Measurements from ENCODE around the gene PRDX6. TPM values are rescaled to one million over a fixed set of nuclear protein-coding genes. Genes with fewer than 3 reads are reported as not detected.

PRDX6 gene
- total and polyA plus RNA-seq, 2 donors (not counting 1 experiment from before 2014, with no cell fraction given), result 51.6 to 85.2 TPM

GRCh38 chr1:173431304-173432045, 45.7 kb upstream of the PRDX6 start:
- H3K27me3 Mint-ChIP-seq, result no peaks in the 10 kb centered on the region
- H3K79me2 ChIP-seq (ENCODE audit: control insufficient read depth, insufficient read depth, low read length), result no peaks in the 10 kb centered on the region
- CTCF ChIA-PET, result interaction anchor here (0.7 to 4.7 kb wide), 19 partner anchors 8 to 831 kb away, joined by 3 to 73 read pairs (median 8); partner anchors contain the start of genes CENPL, DARS2, KLHL20 and PRDX6
- H4K20me1 ChIP-seq (ENCODE audit: control insufficient read depth, insufficient read depth, low read length, poor library complexity, severe bottlenecking), result no peaks in the 10 kb centered on the region
- no peaks in the 10 kb centered on the region for H3K9me3 Mint-ChIP-seq (ENCODE audit: insufficient read depth)
- H3K4me3 ChIP-seq (ENCODE audit: control extremely low read depth in 1 of 5, extremely low read depth in 1 of 5, insufficient read depth in 1 of 5, low read depth in 2 of 5, low read length in 4 of 5), result no peak overlapping the region
- no peak overlapping the region for H3K27ac Mint-ChIP-seq
- TF ChIP-seq, protein P1, sequence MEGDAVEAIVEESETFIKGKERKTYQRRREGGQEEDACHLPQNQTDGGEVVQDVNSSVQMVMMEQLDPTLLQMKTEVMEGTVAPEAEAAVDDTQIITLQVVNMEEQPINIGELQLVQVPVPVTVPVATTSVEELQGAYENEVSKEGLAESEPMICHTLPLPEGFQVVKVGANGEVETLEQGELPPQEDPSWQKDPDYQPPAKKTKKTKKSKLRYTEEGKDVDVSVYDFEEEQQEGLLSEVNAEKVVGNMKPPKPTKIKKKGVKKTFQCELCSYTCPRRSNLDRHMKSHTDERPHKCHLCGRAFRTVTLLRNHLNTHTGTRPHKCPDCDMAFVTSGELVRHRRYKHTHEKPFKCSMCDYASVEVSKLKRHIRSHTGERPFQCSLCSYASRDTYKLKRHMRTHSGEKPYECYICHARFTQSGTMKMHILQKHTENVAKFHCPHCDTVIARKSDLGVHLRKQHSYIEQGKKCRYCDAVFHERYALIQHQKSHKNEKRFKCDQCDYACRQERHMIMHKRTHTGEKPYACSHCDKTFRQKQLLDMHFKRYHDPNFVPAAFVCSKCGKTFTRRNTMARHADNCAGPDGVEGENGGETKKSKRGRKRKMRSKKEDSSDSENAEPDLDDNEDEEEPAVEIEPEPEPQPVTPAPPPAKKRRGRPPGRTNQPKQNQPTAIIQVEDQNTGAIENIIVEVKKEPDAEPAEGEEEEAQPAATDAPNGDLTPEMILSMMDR (IDR thresholded peaks at IDR 0.05), result peak; percentile 95
- no peak for TF ChIP-seq EZH2 (IDR thresholded peaks at IDR 0.05; ENCODE audit: borderline replicate concordance, insufficient read depth, low read depth, low read length, poor library complexity, severe bottlenecking)
- DNase-seq (peak; percentile 87), ATAC-seq (ENCODE audit: low read depth) (peak; percentile 55)
- H3K9ac ChIP-seq (ENCODE audit: low read length), result no peak overlapping the region
- H3K9me3 ChIP-seq (ENCODE audit: control extremely low read depth in 1 of 3, control insufficient read depth in 2 of 3, insufficient read depth in 1 of 3, low read length in 2 of 3), result no peaks in the 10 kb centered on the region
- intact Hi-C loops (cut with micrococcal nuclease), result loop anchor here (1.0 to 5.0 kb wide), 4 partner anchors 46 to 591 kb away; partner anchors contain the start of genes PRDX6 and RC3H1
- H3K4me1 ChIP-seq (ENCODE audit: control insufficient read depth in 2 of 2, insufficient read depth in 2 of 2, low read length in 2 of 2), result peaks cover 20 to 23% of the 10 kb centered on the region in 2 donors
- no peak overlapping the region for H3K4me2 ChIP-seq (replicated peaks; ENCODE audit: low read depth, low read length, poor library complexity, severe bottlenecking)
- peaks cover 24% of the 10 kb centered on the region for H3K4me1 Mint-ChIP-seq
- no peak overlapping the region for H3K4me3 Mint-ChIP-seq
- peak overlapping the region; percentile 25 for H2AFZ ChIP-seq (ENCODE audit: insufficient read depth, low read depth, low read length, poor library complexity, severe bottlenecking)
- H3K27me3 ChIP-seq (replicated peaks in 1 of 4; ENCODE audit: control extremely low read depth in 1 of 4, control insufficient read depth in 3 of 4, insufficient read depth in 4 of 4, low read length in 3 of 4), result no peaks in the 10 kb centered on the region
- H3K36me3 ChIP-seq (replicated peaks in 1 of 2; ENCODE audit: control extremely low read depth in 1 of 2, control insufficient read depth in 1 of 2, extremely low read depth in 1 of 2, insufficient read depth in 2 of 2, low read length in 1 of 2), result no peaks in the 10 kb centered on the region
- POLR2A ChIA-PET, result no interaction called here
- 0% methylated on average over 3 of the region's 6 CpGs for WGBS (ENCODE audit: insufficient coverage)
- H3K27ac ChIP-seq (ENCODE audit: low read length in 2 of 2), result no peak overlapping the region

GRCh38 chr1:173432331-173432730, 44.8 kb upstream of the PRDX6 start:
- Histone ChIP-seq H3K4me3 (ENCODE audit: control extremely low read depth in 1 of 5, extremely low read depth in 1 of 5, insufficient read depth in 1 of 5, low read depth in 2 of 5, low read length in 4 of 5) (no peak overlapping the region), H3K27ac (ENCODE audit: low read length in 2 of 2) (no peak overlapping the region), H2AFZ (ENCODE audit: insufficient read depth, low read depth, low read length, poor library complexity, severe bottlenecking) (no peak overlapping the region), H3K9me3 (ENCODE audit: control extremely low read depth in 1 of 3, control insufficient read depth in 2 of 3, insufficient read depth in 1 of 3, low read length in 2 of 3) (no peaks in the 10 kb centered on the region), H3K4me1 (ENCODE audit: control insufficient read depth in 2 of 2, insufficient read depth in 2 of 2, low read length in 2 of 2) (peaks cover 20 to 23% of the 10 kb centered on the region in 2 donors), H4K20me1 (ENCODE audit: control insufficient read depth, insufficient read depth, low read length, poor library complexity, severe bottlenecking) (no peaks in the 10 kb centered on the region), H3K27me3 (replicated peaks in 1 of 4; ENCODE audit: control extremely low read depth in 1 of 4, control insufficient read depth in 3 of 4, insufficient read depth in 4 of 4, low read length in 3 of 4) (no peaks in the 10 kb centered on the region), H3K9ac (ENCODE audit: low read length) (no peak overlapping the region), H3K79me2 (ENCODE audit: control insufficient read depth, insufficient read depth, low read length) (no peaks in the 10 kb centered on the region), H3K36me3 (replicated peaks in 1 of 2; ENCODE audit: control extremely low read depth in 1 of 2, control insufficient read depth in 1 of 2, extremely low read depth in 1 of 2, insufficient read depth in 2 of 2, low read length in 1 of 2) (no peaks in the 10 kb centered on the region), H3K4me2 (replicated peaks; ENCODE audit: low read depth, low read length, poor library complexity, severe bottlenecking) (no peak overlapping the region)
- H3K27ac Mint-ChIP-seq, result no peak overlapping the region
- DNase-seq, result no peak
- no peaks in the 10 kb centered on the region for H3K27me3 Mint-ChIP-seq
- H3K4me1 Mint-ChIP-seq, result peaks cover 24% of the 10 kb centered on the region
- H3K9me3 Mint-ChIP-seq (ENCODE audit: insufficient read depth), result no peaks in the 10 kb centered on the region
- POLR2A ChIA-PET, result no interaction called here
- TF ChIP-seq, protein P1 (IDR thresholded peaks at IDR 0.05), result no peak
- no peak for TF ChIP-seq EZH2 (IDR thresholded peaks at IDR 0.05; ENCODE audit: borderline replicate concordance, insufficient read depth, low read depth, low read length, poor library complexity, severe bottlenecking)
- intact Hi-C loops (cut with micrococcal nuclease), result loop anchor here (5.0 kb wide), 2 partner anchors 285 to 590 kb away; partner anchors contain the start of gene RC3H1
- H3K4me3 Mint-ChIP-seq, result no peak overlapping the region
- CTCF ChIA-PET, result interaction anchor here (3.6 to 4.7 kb wide), 6 partner anchors 15 to 688 kb away, joined by 19 to 73 read pairs (median 38); partner anchors contain the start of genes CENPL, DARS2, KLHL20 and PRDX6
- ATAC-seq (ENCODE audit: low read depth), result no peak
- no CpG with 5 or more reads among the region's 2 CpGs for WGBS (ENCODE audit: insufficient coverage)
